Measurements from ENCODE around the gene RB1. TPM values are rescaled to one million over a fixed set of nuclear protein-coding genes. Genes with fewer than 3 reads are reported as not detected.
A peak's percentile ranks its signal among the peaks of the same experiment; 100 is the strongest.
"Not testable (repeated sequence)": the region's sequence is repeated elsewhere in the genome, so short reads cannot be mapped to it uniquely, and the experiment has no call there.

Gene RB1
- polyA plus RNA-seq, 3 donors: 18.4 to 38.8 (median 29.9) TPM

GRCh38 chr13:48448959-48449614, 145.5 kb downstream of the RB1 start:
- TF ChIP-seq CTCF (IDR thresholded peaks at IDR 0.05): no peak
- no CpG with 5 or more reads among the region's 6 CpGs for whole genome bisulfite sequencing (ENCODE audit: insufficient coverage)
- no peaks in the 10 kb centered on the region for H3K27me3 Mint-ChIP-seq (ENCODE audit: low read depth in 3 of 3)
- Histone ChIP-seq H3K27me3 (ENCODE audit: control insufficient read depth in 2 of 2, insufficient read depth in 2 of 2, low read length in 2 of 2) (no peaks in the 10 kb centered on the region), H3K9me3 (replicated peaks in 1 of 2; ENCODE audit: control insufficient read depth in 1 of 2, insufficient read depth in 1 of 2, low read length in 2 of 2) (peaks cover 0 to 13% of the 10 kb centered on the region in 2 donors), H3K4me1 (ENCODE audit: control insufficient read depth in 1 of 2, insufficient read depth in 2 of 2, low read length in 2 of 2) (peaks cover 26 to 41% of the 10 kb centered on the region in 2 donors), H2AFZ (ENCODE audit: insufficient read depth, low read depth, low read length, poor library complexity, severe bottlenecking) (peak overlapping the region; percentile 26), H3K36me3 (replicated peaks in 1 of 2; ENCODE audit: control insufficient read depth in 1 of 2, insufficient read depth in 2 of 2, low read length in 2 of 2) (peaks cover 14 to 36% of the 10 kb centered on the region in 2 donors), H3K27ac (ENCODE audit: low read depth in 1 of 2, low read length in 2 of 2) (peak overlapping the region; percentile 7 to 84), H4K20me1 (ENCODE audit: insufficient read depth, low read length) (no peaks in the 10 kb centered on the region), H3K4me3 (replicated peaks in 1 of 3; ENCODE audit: low read depth in 2 of 3, low read length in 3 of 3) (peak overlapping the region; percentile 25 to 70 (median 47)), H3K4me2 (replicated peaks; ENCODE audit: extremely low read depth, low read length, poor library complexity, severe bottlenecking) (peak overlapping the region; percentile 73), H3K9ac (ENCODE audit: insufficient read depth, low read length, poor library complexity, severe bottlenecking) (peak overlapping the region; percentile 35), H3K79me2 (ENCODE audit: insufficient read depth, low read length) (peaks cover 43% of the 10 kb centered on the region)
- H3K36me3 Mint-ChIP-seq: peaks cover 34 to 35% of the 10 kb centered on the region in 2 donors
- H3K4me1 Mint-ChIP-seq: peaks cover 23% of the 10 kb centered on the region
- DNase-seq: peak; percentile 52 to 90 (median 68)
- H3K4me3 Mint-ChIP-seq: peak overlapping the region; percentile 63 to 86
- peak overlapping the region; percentile 80 to 92 (median 87) for H3K27ac Mint-ChIP-seq
- intact Hi-C loops (cut with micrococcal nuclease): loop anchor here in 1 of 2 donors (5.0 to 10.0 kb wide), 2 partner anchors 37 to 56 kb away; partner anchors contain the start of gene LPAR6
- H3K9me3 Mint-ChIP-seq: peaks cover 13 to 18% (median 16%) of the 10 kb centered on the region in 7 donors

DNA sequence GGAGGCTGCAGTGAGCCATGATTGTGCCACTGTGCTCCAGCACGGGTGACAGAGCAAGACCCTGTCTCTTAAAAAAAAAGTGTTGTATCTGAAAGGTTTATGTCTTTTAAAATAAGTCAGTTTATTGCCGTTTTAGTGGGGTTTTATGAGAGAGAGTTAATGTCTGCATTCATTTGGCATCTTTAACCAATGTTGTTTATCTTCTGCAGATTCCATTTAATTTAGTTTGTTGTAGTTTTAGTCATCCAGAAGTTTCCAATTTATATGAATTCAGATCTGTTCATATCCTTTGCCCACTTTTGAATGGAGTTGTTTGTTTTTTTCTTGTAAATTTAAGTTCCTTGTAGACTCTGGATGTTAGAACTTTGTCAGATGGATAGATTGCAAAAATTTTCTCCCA, 146.1 kb downstream of the RB1 start:
- Mint-ChIP-seq H3K27ac (peak overlapping the region; percentile 80 to 91 (median 86)), H3K4me3 (peak overlapping the region in 1 of 2 donors; percentile 86), H3K27me3 (ENCODE audit: low read depth in 3 of 3) (no peaks in the 10 kb centered on the region), H3K9me3 (peaks cover 16 to 19% (median 17%) of the 10 kb centered on the region in 7 donors), H3K4me1 (peaks cover 23% of the 10 kb centered on the region), H3K36me3 (peaks cover 34 to 35% of the 10 kb centered on the region in 2 donors)
- no peak for DNase-seq
- Histone ChIP-seq H3K27me3 (ENCODE audit: control insufficient read depth in 2 of 2, insufficient read depth in 2 of 2, low read length in 2 of 2) (no peaks in the 10 kb centered on the region), H4K20me1 (ENCODE audit: insufficient read depth, low read length) (no peaks in the 10 kb centered on the region), H3K9ac (ENCODE audit: insufficient read depth, low read length, poor library complexity, severe bottlenecking) (peak overlapping the region; percentile 35), H3K9me3 (replicated peaks in 1 of 2; ENCODE audit: control insufficient read depth in 1 of 2, insufficient read depth in 1 of 2, low read length in 2 of 2) (peaks cover 0 to 13% of the 10 kb centered on the region in 2 donors), H3K27ac (ENCODE audit: low read depth in 1 of 2, low read length in 2 of 2) (peak overlapping the region; percentile 7 to 84), H3K79me2 (ENCODE audit: insufficient read depth, low read length) (peaks cover 43% of the 10 kb centered on the region), H3K36me3 (replicated peaks in 1 of 2; ENCODE audit: control insufficient read depth in 1 of 2, insufficient read depth in 2 of 2, low read length in 2 of 2) (peaks cover 18 to 39% of the 10 kb centered on the region in 2 donors), H2AFZ (ENCODE audit: insufficient read depth, low read depth, low read length, poor library complexity, severe bottlenecking) (peak overlapping the region; percentile 26), H3K4me3 (replicated peaks in 1 of 3; ENCODE audit: low read depth in 2 of 3, low read length in 3 of 3) (peak overlapping the region in 1 of 3 experiments; percentile 70), H3K4me2 (replicated peaks; ENCODE audit: extremely low read depth, low read length, poor library complexity, severe bottlenecking) (peak overlapping the region; percentile 73), H3K4me1 (ENCODE audit: control insufficient read depth in 1 of 2, insufficient read depth in 2 of 2, low read length in 2 of 2) (peaks cover 26 to 41% of the 10 kb centered on the region in 2 donors)
- intact Hi-C loops (cut with micrococcal nuclease): loop anchor here in 1 of 2 donors (5.0 to 10.0 kb wide), 2 partner anchors 37 to 55 kb away; partner anchors contain the start of gene LPAR6
- 57% methylated on average over 1 of the region's 2 CpGs for WGBS (ENCODE audit: insufficient coverage)
- TF ChIP-seq CTCF (IDR thresholded peaks at IDR 0.05): no peak

GRCh38 chr13:48451196-48451595, 147.6 kb downstream of the RB1 start:
- not testable (repeated sequence) for H3K4me3 Mint-ChIP-seq, DNase-seq
- H3K36me3 Mint-ChIP-seq: peaks cover 39 to 40% of the 10 kb centered on the region in 2 donors

More at GRCh38 chr13:48451196-48451595, 147.6 kb downstream of the RB1 start:
- Mint-ChIP-seq H3K27ac (peak overlapping the region in 1 of 7 donors; percentile 21), H3K4me1 (peaks cover 23% of the 10 kb centered on the region), H3K9me3 (peaks cover 16 to 19% (median 17%) of the 10 kb centered on the region in 7 donors)
- H2AFZ ChIP-seq (ENCODE audit: insufficient read depth, low read depth, low read length, poor library complexity, severe bottlenecking); H3K4me3 ChIP-seq (replicated peaks in 1 of 3; ENCODE audit: low read depth in 2 of 3, low read length in 3 of 3); H4K20me1 ChIP-seq (ENCODE audit: insufficient read depth, low read length); H3K27ac ChIP-seq (ENCODE audit: low read depth in 1 of 2, low read length in 2 of 2); H3K9ac ChIP-seq (ENCODE audit: insufficient read depth, low read length, poor library complexity, severe bottlenecking); H3K27me3 ChIP-seq (ENCODE audit: control insufficient read depth in 2 of 2, insufficient read depth in 2 of 2, low read length in 2 of 2); intact Hi-C loops (cut with micrococcal nuclease); H3K27me3 Mint-ChIP-seq (ENCODE audit: low read depth in 3 of 3); H3K4me2 ChIP-seq (replicated peaks; ENCODE audit: extremely low read depth, low read length, poor library complexity, severe bottlenecking): not testable (repeated sequence)
- H3K9me3 ChIP-seq (replicated peaks in 1 of 2; ENCODE audit: control insufficient read depth in 1 of 2, insufficient read depth in 1 of 2, low read length in 2 of 2): peaks cover 0 to 13% of the 10 kb centered on the region in 2 donors
- H3K4me1 ChIP-seq (ENCODE audit: control insufficient read depth in 1 of 2, insufficient read depth in 2 of 2, low read length in 2 of 2): peaks cover 23 to 36% of the 10 kb centered on the region in 2 donors
- H3K36me3 ChIP-seq (replicated peaks in 1 of 2; ENCODE audit: control insufficient read depth in 1 of 2, insufficient read depth in 2 of 2, low read length in 2 of 2): peaks cover 22 to 41% of the 10 kb centered on the region in 2 donors
- peaks cover 43% of the 10 kb centered on the region for H3K79me2 ChIP-seq (ENCODE audit: insufficient read depth, low read length)
